GM18499 (cell line): ENCODE results near the gene CLIC6.
A peak's percentile ranks its signal among the peaks of the same experiment; 100 is the strongest.
"Not testable (repeated sequence)": the region's sequence is repeated elsewhere in the genome, so short reads cannot be mapped to it uniquely, and the experiment has no call there.

Experiments
- ATAC-seq: cut with Tn5 transposase; IDR thresholded peaks from one replicate; pipeline ENCODE4 v1.9.1; 2021; ENCODE audit warnings: moderate number of reproducible peaks; ENCODE audit not compliant: insufficient read depth, unreplicated experiment

CLIC6 gene

GRCh38 chr21:34690793-34691175 lies 22.0 kb downstream of the CLIC6 start:
- ATAC-seq: no peak

- no peak for ATAC-seq
These were observed 22.7 kb downstream of the CLIC6 start for GRCh38 chr21:34691390-34692032.

GRCh38 chr21:34692458-34693020 lies 23.7 kb downstream of the CLIC6 start:
- ATAC-seq: no peak

- no peak for ATAC-seq
These were observed 24.5 kb downstream of the CLIC6 start for GRCh38 chr21:34693192-34693810.

GRCh38 chr21:34695434-34695833 lies 26.6 kb downstream of the CLIC6 start:
- ATAC-seq: no peak

- ATAC-seq: no peak
These were observed 27.3 kb downstream of the CLIC6 start for GRCh38 chr21:34696121-34696520.

- ATAC-seq: no peak
These were observed 29.0 kb downstream of the CLIC6 start for GRCh38 chr21:34697826-34698225.

- ATAC-seq: no peak
These were observed 29.6 kb downstream of the CLIC6 start for GRCh38 chr21:34698270-34699015.

GRCh38 chr21:34700605-34701004 lies 31.8 kb downstream of the CLIC6 start:
- ATAC-seq: no peak

GRCh38 chr21:34701726-34702125 lies 32.9 kb downstream of the CLIC6 start:
- no peak for ATAC-seq

GRCh38 chr21:34702341-34703170 lies 33.8 kb downstream of the CLIC6 start:
- no peak for ATAC-seq

- no peak for ATAC-seq
These were observed 34.8 kb downstream of the CLIC6 start for GRCh38 chr21:34703571-34703970.

GRCh38 chr21:34704119-34704518 lies 35.3 kb downstream of the CLIC6 start:
- no peak for ATAC-seq

- no peak for ATAC-seq
These were observed 36.2 kb downstream of the CLIC6 start for GRCh38 chr21:34705011-34705410.

- no peak for ATAC-seq
These were observed 37.5 kb downstream of the CLIC6 start for GRCh38 chr21:34706337-34706736.

GRCh38 chr21:34707876-34708325 lies 39.1 kb downstream of the CLIC6 start:
- peak; percentile 74 for ATAC-seq

- ATAC-seq: no peak
These were observed 44.8 kb downstream of the CLIC6 start for GRCh38 chr21:34713621-34714020.

GRCh38 chr21:34715518-34715917 lies 46.7 kb downstream of the CLIC6 start:
- no peak for ATAC-seq

- no peak for ATAC-seq
These were observed 47.3 kb downstream of the CLIC6 start for GRCh38 chr21:34715985-34716596.

- ATAC-seq: not testable (repeated sequence)
These were observed 49.7 kb downstream of the CLIC6 start for GRCh38 chr21:34718529-34718928.
